Natural killer cell (primary cell): ENCODE results near the gene MGME1. TPM values are rescaled to one million over a fixed set of nuclear protein-coding genes. Genes with fewer than 3 reads are reported as not detected.

Source experiments
- ATAC-seq, 3 donors: fragments of 150-1000 bp in 2 of 3; fragments of 200-7000 bp in 1 of 3; cut with Tn5 transposase; 1 replicate in 1 of 3; 2 replicates in 2 of 3; pipeline ENCODE4 v1.10.0; 2021; ENCODE audit warnings: mild to moderate bottlenecking in 2 of 3, moderate library complexity in 2 of 3
- DNase-seq, 2 donors: peaks; one replicate each; pipeline versions ENCODE4 v3.0.0 to v3.0.0-alpha.2; 2013 to 2021; ENCODE audit warnings: mixed read lengths in 1 of 2
- H3K27ac ChIP-seq: one replicate; pipeline ENCODE4 v1.5.1; 2013; ENCODE audit warnings: mild to moderate bottlenecking, low read length
- H3K27me3 ChIP-seq: one replicate; pipeline ENCODE4 v1.6.1; 2013; ENCODE audit warnings: low read length; ENCODE audit not compliant: control insufficient read depth, insufficient read depth
- H3K36me3 ChIP-seq: one replicate; pipeline ENCODE4 v1.6.1; 2013; ENCODE audit warnings: low read length; ENCODE audit not compliant: control insufficient read depth, insufficient read depth
- H3K4me1 ChIP-seq: one replicate; pipeline ENCODE4 v1.6.1; 2013; ENCODE audit warnings: low read length; ENCODE audit not compliant: control insufficient read depth, insufficient read depth
- H3K4me3 ChIP-seq: one replicate; pipeline ENCODE4 v1.5.1; 2013; ENCODE audit warnings: low read length
- H3K9me3 ChIP-seq: one replicate; pipeline ENCODE4 v1.6.1; 2013; ENCODE audit warnings: low read length; ENCODE audit not compliant: control insufficient read depth, insufficient read depth
- H3K27ac Mint-ChIP-seq, 2 donors: one replicate each; pipeline ENCODE4 v1.8.0; 2022; ENCODE audit warnings: mild to moderate bottlenecking in 2 of 2, mixed read lengths in 2 of 2, moderate library complexity in 1 of 2
- H3K27me3 Mint-ChIP-seq, 2 donors: one replicate each; pipeline ENCODE4 v1.8.0; 2022; ENCODE audit warnings: low read depth in 2 of 2, mixed read lengths in 2 of 2
- H3K36me3 Mint-ChIP-seq: one replicate; pipeline ENCODE4 v1.8.0; 2022; ENCODE audit warnings: mixed read lengths
- H3K4me1 Mint-ChIP-seq, 2 donors: one replicate each; pipeline ENCODE4 v1.8.0; 2022; ENCODE audit warnings: mixed read lengths in 2 of 2
- H3K4me3 Mint-ChIP-seq: one replicate; pipeline ENCODE4 v1.8.0; 2022; ENCODE audit warnings: mild to moderate bottlenecking, moderate library complexity, mixed read lengths
- H3K9me3 Mint-ChIP-seq, 2 donors: one replicate each; pipeline ENCODE4 v1.8.0; 2022; ENCODE audit warnings: mixed read lengths in 2 of 2
- WGBS: methylation state at CpG from one replicate; pipeline ENCODE4 v1.1.7; 2013; ENCODE audit warnings: missing lambda C conversion rate; ENCODE audit not compliant: insufficient coverage; 5-methylcytosine and 5-hydroxymethylcytosine counted together
- intact Hi-C: fragments of 100-400 bp; cut with micrococcal nuclease; formaldehyde crosslinking; loops from one replicate; pipeline ENCODE4 v1.14.2; 2022
- total RNA-seq, 4 donors: library from RNA; stranded (reverse); fragments of 120-200 nt in 1 of 4; gene quantifications; one replicate each; pipeline versions ENCODE4 v1.2.3 to v1.2.4, GENCODE V29; 2013 to 2022
- TF ChIP-seq, protein P1 (sequence below): fragments of 200-600 bp; IDR thresholded peaks from one replicate; pipeline ENCODE4 v1.8.0; 2022; ENCODE audit warnings: antibody characterized with exemption

The MGME1 gene
- total RNA-seq, 3 donors from 2014 or later (not counting 1 experiment from before 2014, with no cell fraction given): 10.3 to 25.1 (median 13.0) TPM

DNA sequence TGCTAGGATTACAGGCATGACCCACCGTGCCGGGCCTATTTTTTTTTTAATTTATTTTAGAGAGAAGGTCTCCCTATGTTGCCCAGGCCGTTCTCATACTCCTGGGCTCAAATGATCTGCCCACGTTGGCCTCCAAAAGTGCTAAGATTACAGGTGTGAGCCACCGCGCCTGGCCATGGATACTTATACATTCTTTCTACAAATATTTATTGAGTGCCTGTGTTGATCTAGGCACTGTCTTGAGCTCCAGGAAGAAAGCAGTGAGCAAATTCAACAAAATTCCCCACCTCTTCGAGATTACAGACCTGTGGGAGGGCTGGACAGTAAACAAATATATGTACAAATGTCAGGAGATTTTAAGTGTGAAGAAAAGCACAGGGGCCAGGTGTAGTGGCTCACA, 37.9 kb downstream of the MGME1 start:
- H3K9me3 Mint-ChIP-seq: no peaks in the 10 kb centered on the region
- Histone ChIP-seq H3K27me3 (no peaks in the 10 kb centered on the region), H3K27ac (no peak overlapping the region), H3K4me1 (peaks cover 11% of the 10 kb centered on the region), H3K9me3 (no peaks in the 10 kb centered on the region), H3K4me3 (no peak overlapping the region), H3K36me3 (no peaks in the 10 kb centered on the region)
- TF ChIP-seq, protein P1, sequence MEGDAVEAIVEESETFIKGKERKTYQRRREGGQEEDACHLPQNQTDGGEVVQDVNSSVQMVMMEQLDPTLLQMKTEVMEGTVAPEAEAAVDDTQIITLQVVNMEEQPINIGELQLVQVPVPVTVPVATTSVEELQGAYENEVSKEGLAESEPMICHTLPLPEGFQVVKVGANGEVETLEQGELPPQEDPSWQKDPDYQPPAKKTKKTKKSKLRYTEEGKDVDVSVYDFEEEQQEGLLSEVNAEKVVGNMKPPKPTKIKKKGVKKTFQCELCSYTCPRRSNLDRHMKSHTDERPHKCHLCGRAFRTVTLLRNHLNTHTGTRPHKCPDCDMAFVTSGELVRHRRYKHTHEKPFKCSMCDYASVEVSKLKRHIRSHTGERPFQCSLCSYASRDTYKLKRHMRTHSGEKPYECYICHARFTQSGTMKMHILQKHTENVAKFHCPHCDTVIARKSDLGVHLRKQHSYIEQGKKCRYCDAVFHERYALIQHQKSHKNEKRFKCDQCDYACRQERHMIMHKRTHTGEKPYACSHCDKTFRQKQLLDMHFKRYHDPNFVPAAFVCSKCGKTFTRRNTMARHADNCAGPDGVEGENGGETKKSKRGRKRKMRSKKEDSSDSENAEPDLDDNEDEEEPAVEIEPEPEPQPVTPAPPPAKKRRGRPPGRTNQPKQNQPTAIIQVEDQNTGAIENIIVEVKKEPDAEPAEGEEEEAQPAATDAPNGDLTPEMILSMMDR: no peak
- no peak overlapping the region for H3K27ac Mint-ChIP-seq
- no peaks in the 10 kb centered on the region for H3K27me3 Mint-ChIP-seq
- H3K4me1 Mint-ChIP-seq: no peaks in the 10 kb centered on the region
- WGBS: 98% methylated on average over 7 of the region's 7 CpGs
- intact Hi-C loops: no loop called here
- H3K4me3 Mint-ChIP-seq: no peak overlapping the region
- ATAC-seq (no peak), DNase-seq (no peak)
- H3K36me3 Mint-ChIP-seq: no peaks in the 10 kb centered on the region

DNA sequence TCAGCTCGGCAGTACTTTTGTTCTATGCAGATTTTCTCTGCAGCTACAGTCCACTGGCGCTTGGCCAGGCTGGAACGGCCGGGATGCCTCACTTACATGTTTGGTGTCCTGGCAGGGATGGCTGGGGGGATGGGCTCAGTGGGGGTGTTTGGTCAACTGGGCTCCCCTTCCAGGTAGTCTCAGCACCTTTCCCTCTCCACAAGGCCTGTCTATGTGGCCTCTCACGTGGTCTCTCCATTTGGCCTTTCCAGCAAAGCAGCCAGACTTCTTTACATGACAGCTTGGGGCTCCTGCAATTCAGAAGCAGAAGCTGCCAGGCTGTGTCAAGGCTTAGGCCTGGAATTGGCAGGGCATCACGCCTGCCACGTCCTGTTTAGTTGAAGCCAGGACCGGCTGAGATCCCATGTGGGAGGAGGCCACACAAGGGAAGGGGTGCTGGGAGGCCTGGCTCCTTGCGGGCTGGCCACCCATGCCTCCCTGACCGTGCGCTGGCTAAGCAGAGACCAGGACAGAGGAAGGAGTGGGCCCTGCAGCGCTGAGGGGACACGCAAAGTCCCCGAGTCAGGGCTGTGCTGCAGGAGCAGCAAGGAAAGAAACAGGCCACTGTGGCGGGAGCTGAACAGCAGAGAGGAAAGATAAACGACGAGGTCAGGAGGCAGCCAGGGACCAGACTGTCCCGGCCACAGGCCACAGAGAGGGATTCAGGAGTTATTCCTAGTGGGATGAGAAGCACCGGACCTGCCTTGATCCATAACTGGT, 38.9 kb downstream of the MGME1 start:
- H3K4me1 ChIP-seq: peaks cover 11% of the 10 kb centered on the region
- no peak overlapping the region for H3K4me3 ChIP-seq
- H3K9me3 ChIP-seq: no peaks in the 10 kb centered on the region
- WGBS: 92% methylated on average over 18 of the region's 19 CpGs
- intact Hi-C loops: no loop called here
- no peak overlapping the region for H3K27ac Mint-ChIP-seq
- ATAC-seq (no peak), DNase-seq (no peak)
- H3K27ac ChIP-seq: no peak overlapping the region
- no peaks in the 10 kb centered on the region for H3K36me3 ChIP-seq
- H3K27me3 Mint-ChIP-seq: no peaks in the 10 kb centered on the region
- no peaks in the 10 kb centered on the region for H3K4me1 Mint-ChIP-seq
- no peak overlapping the region for H3K4me3 Mint-ChIP-seq
- H3K27me3 ChIP-seq: no peaks in the 10 kb centered on the region
- TF ChIP-seq, protein P1: no peak
- no peaks in the 10 kb centered on the region for H3K36me3 Mint-ChIP-seq
- H3K9me3 Mint-ChIP-seq: no peaks in the 10 kb centered on the region

DNA sequence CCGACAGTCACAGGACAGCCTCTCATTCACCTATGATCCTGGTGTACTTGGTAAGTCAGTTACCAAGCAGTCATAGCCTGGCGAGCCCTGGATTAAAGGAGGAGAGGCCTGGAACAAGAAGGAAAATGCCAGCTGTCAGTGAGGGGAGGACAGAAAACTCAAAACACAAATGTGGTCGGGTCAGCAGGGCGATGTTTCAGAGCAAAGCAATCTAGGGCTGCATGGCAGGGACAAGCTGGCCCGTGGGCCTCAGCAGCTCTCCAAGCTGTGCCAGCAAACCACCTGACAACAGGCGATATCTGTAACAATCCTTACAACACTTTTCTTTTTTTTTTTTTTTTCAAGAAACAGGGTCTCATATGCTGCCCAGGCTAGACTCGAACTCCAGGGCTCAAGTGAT, 40.3 kb downstream of the MGME1 start:
- TF ChIP-seq, protein P1: no peak
- ATAC-seq: no peak
- Histone ChIP-seq H3K9me3 (no peaks in the 10 kb centered on the region), H3K4me3 (no peak overlapping the region), H3K4me1 (peaks cover 7% of the 10 kb centered on the region), H3K27ac (no peak overlapping the region), H3K27me3 (no peaks in the 10 kb centered on the region), H3K36me3 (no peaks in the 10 kb centered on the region)
- no peak for DNase-seq
- intact Hi-C loops: no loop called here
- no peaks in the 10 kb centered on the region for H3K36me3 Mint-ChIP-seq
- no peak overlapping the region for H3K4me3 Mint-ChIP-seq
- H3K4me1 Mint-ChIP-seq: no peaks in the 10 kb centered on the region
- 94% methylated on average over 6 of the region's 7 CpGs for WGBS
- H3K27ac Mint-ChIP-seq: no peak overlapping the region
- no peaks in the 10 kb centered on the region for H3K27me3 Mint-ChIP-seq
- H3K9me3 Mint-ChIP-seq: no peaks in the 10 kb centered on the region

DNA sequence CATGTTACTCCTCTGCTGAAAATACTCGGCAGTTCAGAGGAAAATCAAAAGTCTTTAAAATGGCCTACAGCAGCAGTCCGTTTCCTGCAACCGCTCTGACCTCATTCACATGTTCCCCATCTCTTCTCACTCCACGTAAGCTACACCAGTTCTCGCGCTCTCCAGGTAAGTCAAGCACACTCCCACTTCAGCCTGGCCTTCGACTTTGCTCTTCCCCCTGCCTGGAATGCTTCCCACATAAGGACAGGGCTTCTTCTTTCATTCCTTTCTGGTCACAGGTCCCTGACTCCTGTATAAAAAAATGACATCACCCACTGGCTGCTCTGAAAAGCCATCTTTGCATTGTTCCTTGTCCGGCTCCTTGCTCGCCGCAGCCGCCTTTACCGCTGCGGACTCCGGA, 42.7 kb downstream of the MGME1 start:
- ATAC-seq: no peak
- H3K9me3 Mint-ChIP-seq: no peaks in the 10 kb centered on the region
- H3K27ac ChIP-seq: no peak overlapping the region
- H3K27me3 Mint-ChIP-seq: no peaks in the 10 kb centered on the region
- no peak overlapping the region for H3K4me3 Mint-ChIP-seq
- no peaks in the 10 kb centered on the region for H3K4me1 Mint-ChIP-seq
- TF ChIP-seq, protein P1: no peak
- no peaks in the 10 kb centered on the region for H3K27me3 ChIP-seq
- no peaks in the 10 kb centered on the region for H3K9me3 ChIP-seq
- WGBS: 94% methylated on average over 14 of the region's 14 CpGs
- H3K4me3 ChIP-seq: no peak overlapping the region
- H3K4me1 ChIP-seq: no peaks in the 10 kb centered on the region
- no peak overlapping the region for H3K27ac Mint-ChIP-seq
- H3K36me3 ChIP-seq: no peaks in the 10 kb centered on the region
- DNase-seq: no peak
- no peaks in the 10 kb centered on the region for H3K36me3 Mint-ChIP-seq
- intact Hi-C loops: no loop called here
